DMS53 treated with DMSO at 0.1 percent for 48 hours (cell line): ENCODE results near the gene C4BPA.

Experiments used
- DNase-seq: peaks from one replicate; lab custom pipeline; 2025; ENCODE audit not compliant: unreplicated experiment; lab: John Stamatoyannopoulos, UW

C4BPA gene

GRCh38 chr1:207077012-207077411 is 27.0 kb upstream of the C4BPA start:
- DNase-seq, result no peak

GRCh38 chr1:207077470-207078377 is 26.3 kb upstream of the C4BPA start:
- DNase-seq, result peak; percentile 82

- DNase-seq, result no peak
Observed at GRCh38 chr1:207078578-207079132, 25.4 kb upstream of the C4BPA start.

GRCh38 chr1:207079706-207080241 is 24.3 kb upstream of the C4BPA start:
- no peak for DNase-seq

GRCh38 chr1:207081088-207081487 is 22.9 kb upstream of the C4BPA start:
- no peak for DNase-seq

- no peak for DNase-seq
Observed at GRCh38 chr1:207081806-207082205, 22.2 kb upstream of the C4BPA start.

- DNase-seq, result no peak
Observed at GRCh38 chr1:207084232-207084631, 19.8 kb upstream of the C4BPA start.

- DNase-seq, result peak; percentile 69
Observed at GRCh38 chr1:207084701-207085180, 19.3 kb upstream of the C4BPA start.

- DNase-seq, result no peak
Observed at GRCh38 chr1:207085887-207086286, 18.1 kb upstream of the C4BPA start.

GRCh38 chr1:207088161-207088560 is 15.9 kb upstream of the C4BPA start:
- DNase-seq, result no peak

- DNase-seq, result peak; percentile 57
Observed at GRCh38 chr1:207088701-207089626, 15.1 kb upstream of the C4BPA start, which contains the start of gene C4BPB. Gene C4BPB (plus strand): TSS chr1:207088860. CDS start chr1:207089532, 672 bp downstream.

GRCh38 chr1:207089627-207090355 is 14.2 kb upstream of the C4BPA start:
- DNase-seq, result no peak

GRCh38 chr1:207091200-207091908 is 12.7 kb upstream of the C4BPA start:
- DNase-seq, result no peak

- no peak for DNase-seq
Observed at GRCh38 chr1:207093944-207094343, 10.1 kb upstream of the C4BPA start.

GRCh38 chr1:207097871-207098324 is 6.1 kb upstream of the C4BPA start:
- DNase-seq, result no peak

- no peak for DNase-seq
Observed at GRCh38 chr1:207101720-207102119, 2.3 kb upstream of the C4BPA start.

GRCh38 chr1:207102146-207102545 is 1.9 kb upstream of the C4BPA start:
- no peak for DNase-seq

GRCh38 chr1:207102659-207103058 is 1.4 kb upstream of the C4BPA start:
- DNase-seq, result no peak

- no peak for DNase-seq
Observed at GRCh38 chr1:207109004-207109403, 5.0 kb downstream of the C4BPA start.
